HG03025 (cell line): ENCODE results near the gene CREBZF.
A peak's percentile ranks its signal among the peaks of the same experiment; 100 is the strongest.

Source experiments
- ATAC-seq: cut with Tn5 transposase; IDR thresholded peaks from one replicate; pipeline ENCODE4 v1.9.1; 2021; ENCODE audit warnings: mild to moderate bottlenecking, moderate library complexity; ENCODE audit not compliant: unreplicated experiment, low FRiP score

Gene CREBZF, protein sequence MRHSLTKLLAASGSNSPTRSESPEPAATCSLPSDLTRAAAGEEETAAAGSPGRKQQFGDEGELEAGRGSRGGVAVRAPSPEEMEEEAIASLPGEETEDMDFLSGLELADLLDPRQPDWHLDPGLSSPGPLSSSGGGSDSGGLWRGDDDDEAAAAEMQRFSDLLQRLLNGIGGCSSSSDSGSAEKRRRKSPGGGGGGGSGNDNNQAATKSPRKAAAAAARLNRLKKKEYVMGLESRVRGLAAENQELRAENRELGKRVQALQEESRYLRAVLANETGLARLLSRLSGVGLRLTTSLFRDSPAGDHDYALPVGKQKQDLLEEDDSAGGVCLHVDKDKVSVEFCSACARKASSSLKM

DNA sequence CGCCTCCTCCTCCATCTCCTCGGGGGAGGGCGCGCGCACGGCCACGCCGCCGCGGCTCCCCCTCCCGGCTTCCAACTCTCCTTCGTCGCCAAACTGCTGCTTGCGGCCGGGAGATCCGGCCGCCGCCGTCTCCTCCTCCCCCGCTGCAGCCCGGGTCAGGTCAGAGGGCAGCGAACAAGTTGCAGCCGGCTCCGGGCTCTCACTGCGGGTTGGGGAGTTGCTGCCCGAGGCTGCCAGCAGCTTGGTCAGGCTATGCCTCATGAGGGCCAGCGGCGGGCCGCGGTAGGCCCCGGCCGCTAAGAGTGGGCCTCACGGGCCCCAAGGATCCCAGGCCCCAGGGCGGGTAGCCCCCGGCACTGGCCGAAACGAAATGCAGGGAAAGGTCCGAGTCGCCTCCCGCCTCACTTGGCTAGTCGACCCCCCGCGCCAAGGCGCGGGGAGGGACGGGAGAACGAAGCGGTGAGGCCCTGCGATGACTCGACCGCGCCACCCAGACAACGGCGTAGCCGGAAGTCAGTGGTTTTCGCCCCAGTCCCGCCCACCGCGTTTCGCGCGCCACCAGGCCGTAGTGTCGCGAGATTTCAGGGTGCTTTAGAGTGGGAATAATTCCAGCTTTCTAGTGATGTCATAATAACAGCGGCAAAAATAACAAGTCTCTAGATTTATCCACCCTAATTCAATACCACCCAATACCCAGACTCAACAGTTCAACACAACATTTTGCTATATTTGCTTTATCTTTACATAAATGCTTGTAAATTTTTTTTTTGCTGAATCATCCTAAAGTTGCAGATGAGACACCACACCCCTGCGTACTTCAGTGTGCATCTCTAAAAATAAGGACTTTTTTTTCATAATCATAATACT, at the start of gene CREBZF:
Gene CREBZF, minus strand, starts transcription at position 515 of the 867 bp plus-strand sequence. Its CDS starts 254 bp downstream, at position 261.
- ATAC-seq, result peak; percentile 87

DNA sequence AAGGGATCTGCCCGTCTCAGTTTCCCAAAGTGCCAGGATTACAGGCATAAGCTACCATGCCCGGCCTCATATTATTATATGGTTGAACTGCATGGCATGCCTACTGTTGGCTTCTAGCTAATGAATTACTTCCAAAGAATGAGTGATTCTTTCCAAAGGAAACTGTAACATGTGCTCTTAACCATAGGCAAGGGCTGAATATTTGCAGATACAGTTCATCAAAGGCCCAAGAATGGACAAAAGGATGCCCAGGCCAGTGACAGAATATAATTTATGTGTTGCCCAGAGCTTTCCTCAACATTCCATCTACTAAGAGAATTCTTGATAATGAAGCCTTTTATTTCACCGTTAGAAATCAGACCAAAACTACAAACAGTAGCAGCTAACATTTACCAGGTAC, 48.0 kb upstream of the CREBZF start:
- no peak for ATAC-seq

DNA sequence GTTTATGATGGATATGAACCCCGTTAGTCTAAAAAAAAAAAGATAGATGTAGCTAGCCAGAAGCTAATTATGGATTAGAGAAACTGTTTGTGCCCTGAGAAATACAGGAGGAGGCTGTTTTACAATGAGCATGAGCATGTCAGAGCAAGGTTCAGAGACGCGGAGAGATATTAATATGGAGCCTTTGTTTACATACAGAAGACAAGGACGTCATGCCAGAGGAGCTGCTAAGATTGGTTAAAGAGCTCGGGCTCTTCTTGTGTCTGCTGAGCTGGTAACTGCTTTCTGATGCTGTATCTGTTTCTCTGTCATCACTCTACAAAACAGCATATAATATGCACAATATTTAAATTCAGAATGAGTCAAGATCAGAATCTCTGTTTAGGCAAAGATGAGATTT, 46.0 kb upstream of the CREBZF start:
- no peak for ATAC-seq

DNA sequence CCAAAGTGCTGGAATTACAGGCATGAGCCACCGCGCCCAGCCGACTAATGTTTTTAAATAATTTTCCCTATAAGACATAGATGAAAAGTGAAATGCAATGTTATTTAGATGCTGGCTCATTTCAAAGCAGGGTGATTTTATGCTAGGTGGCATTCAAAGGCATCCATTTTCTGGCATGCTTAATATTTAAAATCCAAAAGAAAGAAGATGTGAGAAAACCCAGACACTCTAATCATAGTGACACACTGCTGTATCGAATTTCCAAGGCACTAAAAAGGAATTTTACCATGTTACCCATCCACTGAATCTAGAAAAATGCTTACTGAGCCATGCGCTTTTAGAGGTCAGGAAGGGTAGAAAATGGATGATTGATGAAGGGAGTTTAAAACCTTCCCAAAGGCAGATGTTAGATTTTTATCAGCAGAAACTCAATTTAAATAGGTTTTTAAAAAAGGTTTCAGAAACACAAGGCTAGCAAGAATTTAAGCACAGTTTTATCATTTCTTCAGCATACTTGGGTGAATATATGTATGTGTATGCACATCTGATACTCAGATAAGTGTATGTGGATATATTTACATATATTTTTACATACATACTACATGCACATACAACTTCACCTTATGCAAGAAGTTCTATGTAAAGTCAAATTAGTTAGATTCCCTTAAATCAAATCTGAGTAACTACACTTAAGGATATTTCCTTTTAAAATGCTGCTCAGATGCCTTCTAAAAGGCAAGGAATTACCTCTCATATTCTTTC, 45.2 kb upstream of the CREBZF start:
- no peak for ATAC-seq

DNA sequence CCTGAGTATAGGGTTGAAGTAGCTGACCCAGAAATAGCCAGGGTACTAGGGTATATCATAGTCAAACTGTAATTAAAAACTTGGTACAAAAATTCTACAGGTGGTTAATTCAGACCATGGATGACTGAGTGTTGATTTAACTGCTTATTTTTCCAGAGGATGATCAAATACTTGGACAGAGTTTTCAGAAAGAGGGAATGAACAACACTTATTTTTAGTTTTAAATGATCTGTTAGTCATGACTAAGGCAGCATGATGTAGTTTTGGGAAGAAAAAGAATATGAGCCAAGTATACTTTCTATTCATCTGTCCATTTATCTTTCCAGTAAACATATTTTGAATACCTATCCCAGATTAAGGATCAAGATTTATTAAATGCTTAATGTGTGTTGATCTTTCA, 40.9 kb upstream of the CREBZF start:
- ATAC-seq, result no peak

DNA sequence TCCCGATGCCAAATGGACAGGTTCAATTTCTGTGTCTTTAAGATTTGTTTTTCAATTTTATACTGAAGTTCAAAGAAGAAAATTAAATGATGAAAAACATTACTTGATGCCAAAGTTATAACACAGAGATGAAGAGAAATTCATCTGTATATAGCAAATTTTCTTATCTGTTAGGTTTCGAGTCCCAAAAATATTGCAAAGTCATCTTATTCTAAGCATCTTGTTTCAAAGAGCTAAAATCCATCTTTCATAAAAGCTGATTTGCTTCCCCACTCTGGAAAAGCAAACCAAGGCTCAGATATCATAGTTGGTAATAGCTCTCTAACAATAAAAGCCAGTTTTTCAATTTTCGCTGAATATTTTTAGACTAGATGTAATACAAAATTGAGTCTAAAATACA, 40.0 kb upstream of the CREBZF start:
- ATAC-seq, result no peak

DNA sequence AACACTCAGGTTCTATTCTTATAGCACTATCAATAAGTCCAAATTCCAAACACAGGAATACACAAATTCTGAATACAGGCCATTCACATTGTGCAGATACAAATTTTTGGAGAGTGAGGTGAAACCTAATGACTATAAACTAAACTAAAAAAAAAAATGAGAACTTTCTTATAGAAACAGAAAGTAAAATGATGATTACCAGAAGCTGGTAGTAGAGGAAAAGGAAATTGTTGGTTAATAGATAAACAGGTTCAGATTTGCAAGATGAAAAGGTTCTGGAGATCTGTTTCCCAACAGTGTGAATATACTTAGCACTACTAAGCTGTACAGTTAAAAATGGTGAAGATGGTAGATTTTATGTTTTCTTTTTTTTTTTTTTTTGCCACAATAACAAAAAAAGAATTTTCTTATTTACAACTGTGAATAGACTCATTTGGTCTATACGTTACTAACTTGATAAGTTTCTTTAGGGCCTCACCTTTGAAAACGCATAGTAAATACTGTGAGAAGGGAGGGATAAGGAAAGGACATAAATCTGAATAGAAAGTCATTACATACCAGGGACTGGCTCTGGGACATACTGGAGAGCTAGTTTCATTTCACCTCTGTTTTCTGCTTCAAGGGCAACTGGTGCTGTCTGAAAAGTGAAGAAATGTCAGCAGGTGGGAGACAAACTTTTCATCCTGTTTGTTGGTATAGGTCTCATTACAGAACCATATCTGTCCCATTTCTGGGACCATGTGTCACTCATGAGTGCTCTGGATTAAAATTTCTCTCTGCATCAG, 35.2 kb upstream of the CREBZF start:
- ATAC-seq, result peak; percentile 73

DNA sequence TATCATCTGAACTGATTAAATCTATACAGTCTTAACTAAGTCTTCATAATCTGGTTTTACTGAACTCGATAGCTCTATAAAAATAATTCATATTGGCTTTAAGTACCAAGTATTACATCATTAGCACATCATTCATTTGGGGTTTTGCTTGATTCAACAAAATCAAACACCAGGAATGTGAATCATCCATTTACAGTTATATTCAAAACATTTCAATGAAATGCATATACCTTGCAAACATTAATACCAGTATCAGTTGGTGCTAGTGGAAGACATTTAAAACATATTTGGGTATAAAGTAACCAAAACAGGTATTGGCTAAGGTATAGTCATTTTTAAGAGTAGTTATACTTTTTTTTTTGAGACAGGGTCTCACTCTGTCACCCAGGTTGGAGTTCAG, 33.3 kb upstream of the CREBZF start:
- ATAC-seq, result no peak

DNA sequence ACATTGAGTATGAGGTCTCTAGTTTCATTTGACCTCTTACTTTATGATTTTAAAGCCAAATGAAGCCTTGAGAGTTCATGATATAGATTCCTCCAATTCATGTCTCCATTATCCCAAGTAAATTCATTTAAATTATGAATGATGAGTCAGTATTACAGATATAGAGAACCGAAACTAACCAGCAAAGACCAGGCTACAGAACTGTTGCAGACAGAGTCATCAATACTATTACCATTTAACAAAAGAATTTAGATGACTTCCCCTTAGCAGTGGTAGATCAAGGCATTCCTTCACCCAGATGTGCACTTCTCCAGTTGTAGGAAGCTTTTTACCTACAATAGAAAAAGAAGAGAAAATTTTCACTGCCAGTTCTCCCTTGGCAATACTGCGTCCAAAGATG, 32.8 kb upstream of the CREBZF start:
- no peak for ATAC-seq

DNA sequence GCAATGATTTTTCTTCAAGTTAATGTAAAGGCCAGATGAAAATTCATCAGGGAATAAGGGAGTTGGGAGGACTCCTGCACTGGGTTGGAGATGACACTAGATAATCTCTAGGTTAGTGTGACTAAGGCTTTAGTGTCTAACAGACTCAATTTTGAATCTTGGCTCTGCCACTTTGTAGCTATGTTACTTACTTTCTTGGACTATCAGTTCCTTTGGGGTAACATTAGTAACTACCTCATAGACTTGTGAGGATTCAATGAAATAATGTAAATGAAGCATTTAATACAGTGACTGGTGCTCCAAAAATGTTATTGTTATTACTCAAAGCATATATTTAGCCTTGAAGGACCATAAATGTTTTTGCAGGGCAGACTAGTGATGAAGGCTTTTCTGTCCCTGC, 30.6 kb upstream of the CREBZF start:
- ATAC-seq, result no peak

DNA sequence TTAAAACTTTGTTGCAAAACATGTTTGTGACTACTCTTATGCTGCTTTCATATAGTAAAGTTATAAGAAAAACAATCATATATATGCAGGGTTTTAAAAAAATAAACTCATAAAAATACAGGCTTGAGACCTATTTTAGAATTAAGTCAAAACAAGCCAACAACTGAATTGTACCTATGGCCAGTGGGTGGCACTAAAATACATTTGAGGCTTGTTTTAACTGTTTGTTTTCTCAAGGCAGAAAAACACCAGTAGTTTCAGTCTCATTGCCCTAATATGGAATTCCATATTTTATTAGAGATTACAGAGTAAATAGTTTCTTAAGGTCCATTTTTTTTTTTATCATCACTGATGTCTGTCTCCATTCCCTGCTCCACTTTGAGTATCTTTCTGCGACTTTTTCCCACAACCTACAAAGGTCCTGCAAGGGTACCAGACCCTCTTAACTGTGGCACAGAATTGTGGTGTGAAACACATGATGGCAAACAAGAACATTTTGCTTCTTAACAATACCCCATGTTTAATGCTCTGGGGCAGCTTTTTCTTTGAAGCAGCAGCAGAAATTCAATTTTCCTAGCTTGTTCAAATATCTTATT, 29.6 kb upstream of the CREBZF start:
- no peak for ATAC-seq

DNA sequence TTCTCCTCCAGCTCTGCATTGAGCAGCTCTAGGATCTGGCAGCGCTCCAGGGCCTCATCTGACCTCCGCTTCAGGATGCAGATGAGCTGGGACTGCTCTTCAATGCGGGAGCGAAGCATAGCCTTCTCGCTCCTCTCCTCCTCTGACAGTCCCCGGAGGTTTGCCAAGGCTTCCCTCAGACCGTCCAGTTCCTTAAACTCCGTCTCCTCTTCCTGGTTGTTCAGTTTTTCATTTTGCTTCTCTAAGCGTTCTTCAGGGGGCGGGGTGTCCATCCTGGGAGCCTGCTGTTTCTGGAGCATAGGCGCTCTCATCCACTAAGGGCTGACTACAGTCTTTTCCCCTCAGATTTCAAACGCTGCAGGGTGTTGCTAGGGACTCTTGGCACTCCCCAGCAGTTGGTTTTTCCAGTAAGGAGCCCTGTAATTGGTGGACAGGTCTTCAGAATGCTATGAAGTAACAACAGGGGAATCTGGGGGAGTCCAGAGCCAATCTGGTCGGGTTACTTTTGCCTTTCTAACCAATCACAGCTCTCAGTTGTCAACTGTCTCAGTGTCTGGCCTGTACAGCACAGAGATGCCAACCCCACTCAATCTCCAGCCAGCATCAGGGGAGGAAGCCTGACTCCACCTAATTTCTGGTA, 21.0 kb upstream of the CREBZF start, which contains the start of gene CCDC89:
Gene CCDC89, minus strand, starts transcription at position 376 of the 640 bp plus-strand sequence. Its CDS starts 65 bp downstream, at position 311.
- no peak for ATAC-seq

DNA sequence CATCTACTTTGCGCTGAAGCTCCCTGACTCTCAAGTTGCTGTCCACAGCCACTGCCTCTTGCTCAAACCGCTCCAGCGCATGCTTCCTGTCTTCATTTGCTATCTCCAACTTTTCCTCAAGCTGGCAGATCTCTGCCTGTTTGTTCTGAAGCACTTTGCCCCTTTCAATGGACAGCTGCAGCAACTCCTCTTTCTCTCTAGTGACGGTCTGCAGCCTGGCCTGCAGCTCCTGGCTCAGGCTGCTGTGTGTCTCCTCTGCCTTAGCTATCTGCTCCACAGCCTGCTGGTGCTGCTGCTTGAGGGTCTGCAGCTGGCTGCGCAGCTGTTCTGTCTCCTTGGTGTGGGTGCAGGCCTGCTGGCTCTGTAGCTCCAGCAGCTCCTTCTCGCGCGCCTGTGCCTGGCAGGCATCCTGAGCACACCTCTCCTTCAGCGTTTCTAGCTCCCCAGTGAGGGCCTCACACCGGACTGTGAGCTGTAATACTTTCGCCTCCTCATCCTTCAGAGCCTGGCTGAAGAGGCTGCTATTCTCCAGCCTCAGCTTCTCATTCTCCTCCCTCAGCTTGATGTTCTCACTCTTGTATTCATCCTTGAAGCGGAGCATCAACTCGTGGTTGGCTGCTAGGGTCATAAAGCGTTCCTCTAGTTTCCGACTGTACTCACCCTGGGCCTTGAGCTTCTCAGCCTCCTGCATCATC, 20.3 kb upstream of the CREBZF start:
- no peak for ATAC-seq

DNA sequence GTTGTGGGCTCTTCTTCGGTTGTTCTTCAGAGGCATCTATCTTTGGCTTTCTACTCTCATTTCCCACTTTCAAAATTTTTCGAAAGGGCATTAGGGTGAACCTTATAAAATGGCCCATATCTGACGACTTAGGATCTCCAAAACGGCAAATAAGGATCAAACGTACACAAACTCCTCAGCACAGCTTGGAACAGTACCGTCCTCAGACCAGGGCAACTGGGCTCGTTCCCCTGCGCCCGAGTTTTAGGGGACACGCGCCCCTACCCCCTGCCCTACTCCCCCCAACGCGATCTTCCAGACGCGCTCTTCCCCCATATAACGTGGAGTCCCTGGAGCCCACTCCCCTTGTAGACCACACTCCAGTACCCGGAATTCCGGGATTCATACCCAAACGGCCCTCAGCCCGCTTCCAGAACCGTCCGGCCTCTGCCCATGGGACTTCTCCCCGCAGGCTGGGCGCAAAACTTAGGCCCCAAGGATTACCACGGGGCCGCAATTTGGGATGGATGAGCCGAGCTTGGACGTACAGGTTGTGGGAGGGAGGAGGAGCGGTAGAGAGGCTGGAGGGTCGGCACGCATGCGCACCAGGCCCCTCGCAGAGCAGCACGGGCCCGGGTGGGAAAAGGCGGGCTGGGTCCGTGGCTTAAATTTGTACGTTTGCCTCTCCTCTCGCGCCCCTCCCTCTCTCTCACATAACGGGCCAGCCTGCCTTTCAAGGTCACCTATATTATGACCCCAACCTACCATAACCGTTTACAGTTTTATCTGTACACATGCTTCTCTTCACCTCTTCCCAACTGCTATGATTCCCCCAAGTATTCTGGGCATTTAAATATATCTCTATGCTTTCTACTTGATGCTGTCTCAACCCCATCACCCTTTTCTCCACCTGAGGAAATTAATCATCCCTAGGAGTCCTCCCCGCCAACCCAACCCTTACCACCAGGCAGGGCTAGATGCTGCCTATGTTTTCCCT, 17.7 kb upstream of the CREBZF start:
- peak; percentile 82 for ATAC-seq

DNA sequence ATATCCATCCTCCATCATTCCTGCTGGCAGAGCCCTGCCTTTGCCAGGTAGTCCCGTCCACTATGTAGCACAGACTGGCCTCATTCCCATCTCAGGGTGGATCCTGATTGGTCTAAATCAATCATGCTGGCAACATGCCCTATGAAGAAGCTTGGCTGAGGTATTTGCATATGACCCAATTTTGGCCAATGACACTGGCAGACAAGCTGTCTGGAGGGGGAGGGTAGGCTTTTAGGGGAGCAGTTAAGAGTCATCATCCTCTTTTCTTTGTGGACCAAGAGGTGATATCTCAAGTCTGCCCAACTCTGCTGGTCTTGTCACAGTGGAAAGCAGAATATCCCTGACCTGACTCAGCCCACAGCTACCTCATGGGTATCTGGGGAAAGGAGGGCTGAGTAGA, 16.0 kb upstream of the CREBZF start:
- no peak for ATAC-seq

DNA sequence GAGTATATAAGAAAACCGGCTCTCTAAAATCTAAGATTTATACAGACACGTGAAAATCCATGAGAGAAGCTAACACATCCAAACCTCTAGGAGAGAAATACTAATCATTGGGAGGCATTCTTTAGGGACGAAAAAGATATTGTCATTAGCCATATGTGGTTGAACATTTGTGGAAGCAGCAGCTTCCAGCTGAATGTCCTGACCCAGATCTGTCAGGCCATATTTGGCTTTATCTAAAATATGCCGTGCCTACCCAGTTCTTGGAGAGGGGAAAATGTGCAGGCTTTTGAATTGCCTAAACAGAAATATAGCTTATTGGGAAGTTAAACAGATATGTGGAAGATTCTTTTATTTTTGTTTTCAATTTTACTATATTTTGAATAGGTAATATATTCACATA, 14.6 kb upstream of the CREBZF start:
- ATAC-seq, result no peak

DNA sequence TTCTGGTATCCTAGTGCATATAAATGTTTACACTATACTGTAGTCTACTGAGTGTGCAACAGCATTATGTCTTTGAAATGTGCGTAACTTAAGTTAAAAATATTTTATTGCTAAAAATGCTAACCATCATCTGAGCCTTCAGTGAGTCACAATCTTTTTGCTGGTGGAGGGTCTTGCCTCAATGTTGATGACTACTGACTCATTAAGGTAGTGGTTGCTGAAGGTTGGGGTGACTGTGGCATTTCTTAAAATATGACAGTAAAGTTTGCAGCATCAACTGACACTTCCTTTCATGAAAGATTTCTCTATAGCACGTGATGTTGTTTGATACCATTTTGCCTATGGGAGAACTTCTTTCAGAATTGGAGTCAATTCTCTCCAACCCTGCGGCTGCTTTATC, 8.5 kb upstream of the CREBZF start:
- no peak for ATAC-seq
